ENCODE data around the gene CCNJL.
"Not testable (repeated sequence)": the region's sequence is repeated elsewhere in the genome, so short reads cannot be mapped to it uniquely, and the experiment has no call there.

The CCNJL gene

GRCh38 chr5:160251406-160252155, 60.8 kb downstream of the CCNJL start:
- in situ Hi-C loops (cut with HindIII; ENCODE audit: low sequenced_read_pairs), result no loop called here
- H3K4me3 ChIP-seq (ENCODE audit: low read depth, low read length), result no peak overlapping the region
- no peak for TF ChIP-seq CTCF (IDR thresholded peaks at IDR 0.05; ENCODE audit: low read depth, low read length)
- no peak for DNase-seq (ENCODE audit: low read depth, low spot score)

GRCh38 chr5:160250826-160251225, 61.5 kb downstream of the CCNJL start:
- H3K4me3 ChIP-seq (ENCODE audit: low read depth, low read length), result no peak overlapping the region
- no peak for TF ChIP-seq CTCF (IDR thresholded peaks at IDR 0.05; ENCODE audit: low read depth, low read length)
- in situ Hi-C loops (cut with HindIII; ENCODE audit: low sequenced_read_pairs), result no loop called here
- DNase-seq (ENCODE audit: low read depth, low spot score), result no peak

GRCh38 chr5:160250226-160250625, 62.1 kb downstream of the CCNJL start:
- in situ Hi-C loops (cut with HindIII; ENCODE audit: low sequenced_read_pairs), result no loop called here
- no peak overlapping the region for H3K4me3 ChIP-seq (ENCODE audit: low read depth, low read length)
- TF ChIP-seq CTCF (IDR thresholded peaks at IDR 0.05; ENCODE audit: low read depth, low read length), result no peak
- DNase-seq (ENCODE audit: low read depth, low spot score), result no peak

- H3K4me3 ChIP-seq (ENCODE audit: low read depth, low read length); in situ Hi-C loops (cut with HindIII; ENCODE audit: low sequenced_read_pairs); DNase-seq (ENCODE audit: low read depth, low spot score): not testable (repeated sequence)
Measured at GRCh38 chr5:160249570-160249969, 62.8 kb downstream of the CCNJL start.

GRCh38 chr5:160245506-160246086, 66.8 kb downstream of the CCNJL start:
- in situ Hi-C loops (cut with HindIII; ENCODE audit: low sequenced_read_pairs), result no loop called here
- no peak overlapping the region for H3K4me3 ChIP-seq (ENCODE audit: low read depth, low read length)
- DNase-seq (ENCODE audit: low read depth, low spot score), result no peak
- no peak for TF ChIP-seq CTCF (IDR thresholded peaks at IDR 0.05; ENCODE audit: low read depth, low read length)

GRCh38 chr5:160242145-160242544, 70.2 kb downstream of the CCNJL start:
- DNase-seq (ENCODE audit: low read depth, low spot score), result no peak
- H3K4me3 ChIP-seq (ENCODE audit: low read depth, low read length), result no peak overlapping the region
- in situ Hi-C loops (cut with HindIII; ENCODE audit: low sequenced_read_pairs), result no loop called here
- no peak for TF ChIP-seq CTCF (IDR thresholded peaks at IDR 0.05; ENCODE audit: low read depth, low read length)

- no peak for DNase-seq (ENCODE audit: low read depth, low spot score)
- in situ Hi-C loops (cut with HindIII; ENCODE audit: low sequenced_read_pairs), result no loop called here
- TF ChIP-seq CTCF (IDR thresholded peaks at IDR 0.05; ENCODE audit: low read depth, low read length), result no peak
- no peak overlapping the region for H3K4me3 ChIP-seq (ENCODE audit: low read depth, low read length)
Measured at GRCh38 chr5:160240350-160240749, 72.0 kb downstream of the CCNJL start.

Data from astrocyte of the spinal cord (primary cell).